DOHH2 (cell line): ENCODE measurements around the gene RAB20.

Source experiments
- EZH2phosphoT487 ChIP-seq: fragments of 200-600 bp; sonication (generic); IDR thresholded peaks from 2 replicates; pipeline ENCODE4 v1.6.1; 2017; ENCODE audit warnings: borderline replicate concordance, mild to moderate bottlenecking, antibody characterized with exemption, low read length, moderate library complexity, mixed read lengths
- TF ChIP-seq, protein P1 (sequence below): fragments of 200-600 bp; sonication (generic); IDR thresholded peaks from one replicate; pipeline ENCODE4 v1.5.1; 2014; ENCODE audit warnings: antibody characterized with exemption, mild to moderate bottlenecking, low read depth, low read length; ENCODE audit not compliant: poor library complexity, severe bottlenecking

DNA sequence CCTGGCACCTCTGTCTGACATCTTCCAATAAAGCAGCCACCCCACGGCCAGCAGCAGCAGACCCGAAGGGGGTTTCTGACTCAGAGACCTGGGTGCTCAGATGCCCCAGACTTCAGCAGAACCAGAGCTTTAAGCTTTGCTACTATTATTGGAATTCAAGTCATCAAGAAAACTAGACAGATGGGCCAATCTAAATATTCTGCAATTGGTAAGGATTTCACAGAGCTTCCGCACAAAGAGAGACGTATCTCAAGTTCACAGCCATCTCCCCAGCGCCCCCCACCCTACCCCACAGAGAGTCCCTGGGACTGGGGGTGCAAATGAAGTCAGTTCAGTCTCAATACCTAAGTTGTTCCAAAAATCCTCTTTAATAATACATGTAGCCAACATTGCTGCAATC lies 38.8 kb downstream of the RAB20 start:
- TF ChIP-seq, protein P1, sequence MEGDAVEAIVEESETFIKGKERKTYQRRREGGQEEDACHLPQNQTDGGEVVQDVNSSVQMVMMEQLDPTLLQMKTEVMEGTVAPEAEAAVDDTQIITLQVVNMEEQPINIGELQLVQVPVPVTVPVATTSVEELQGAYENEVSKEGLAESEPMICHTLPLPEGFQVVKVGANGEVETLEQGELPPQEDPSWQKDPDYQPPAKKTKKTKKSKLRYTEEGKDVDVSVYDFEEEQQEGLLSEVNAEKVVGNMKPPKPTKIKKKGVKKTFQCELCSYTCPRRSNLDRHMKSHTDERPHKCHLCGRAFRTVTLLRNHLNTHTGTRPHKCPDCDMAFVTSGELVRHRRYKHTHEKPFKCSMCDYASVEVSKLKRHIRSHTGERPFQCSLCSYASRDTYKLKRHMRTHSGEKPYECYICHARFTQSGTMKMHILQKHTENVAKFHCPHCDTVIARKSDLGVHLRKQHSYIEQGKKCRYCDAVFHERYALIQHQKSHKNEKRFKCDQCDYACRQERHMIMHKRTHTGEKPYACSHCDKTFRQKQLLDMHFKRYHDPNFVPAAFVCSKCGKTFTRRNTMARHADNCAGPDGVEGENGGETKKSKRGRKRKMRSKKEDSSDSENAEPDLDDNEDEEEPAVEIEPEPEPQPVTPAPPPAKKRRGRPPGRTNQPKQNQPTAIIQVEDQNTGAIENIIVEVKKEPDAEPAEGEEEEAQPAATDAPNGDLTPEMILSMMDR: no peak
- TF ChIP-seq EZH2phosphoT487: no peak
